GM12878 (cell line): ENCODE data around the gene SOWAHD. TPM values are rescaled to one million over a fixed set of nuclear protein-coding genes. Genes with fewer than 3 reads are reported as not detected.

Source experiments
- ATAC-seq: fragments of 200-7000 bp; cut with Tn5 transposase; 3 replicates; pipeline ENCODE4 v1.9.1; 2020; ENCODE audit warnings: mild to moderate bottlenecking, moderate library complexity
- BruUV-seq: library from RNA; stranded (reverse); fragments of 400-500 nt; replicated peaks from 2 replicates; lab custom pipeline; 2021; lab: Mats Ljungman, UMichigan
- CTCF ChIA-PET: fragments of 300-600 bp; sonication (Branson Sonifier 250); formaldehyde crosslinking; extraction: SDS; loops from one replicate; lab custom pipeline; 2021; ENCODE audit warnings: inconsistent platforms; lab: Yijun Ruan, JAX
- POLR2A ChIA-PET: fragments of 350-600 bp; formaldehyde crosslinking; extraction: SDS; loops from one replicate; lab custom pipeline; 2021; ENCODE audit warnings: inconsistent platforms; lab: Charles Lee
- RAD21 ChIA-PET: fragments of 300-600 bp; sonication (Branson Sonifier 250); formaldehyde crosslinking; loops from one replicate; lab custom pipeline; 2023; ENCODE audit warnings: antibody characterized with exemption; ENCODE audit not compliant: unreplicated experiment; lab: Charles Lee
- SMC1A ChIA-PET: fragments of 300-600 bp; sonication (Branson Sonifier 250); formaldehyde crosslinking; loops from one replicate; lab custom pipeline; 2023; ENCODE audit not compliant: unreplicated experiment, uncharacterized antibody; lab: Charles Lee
- DNase-seq: peaks from one replicate; pipeline ENCODE4 v3.0.0-alpha.2; 2011; ENCODE audit warnings: low read depth, low spot score
- FAIRE-seq: peaks from 3 replicates; lab custom pipeline; 2011; peaks lifted over from hg19 to GRCh38; lab: Jason Lieb, UNC
- H2AFZ ChIP-seq: 2 replicates; pipeline ENCODE4 v1.6.0; 2011; ENCODE audit warnings: low read depth, low read length, control low read depth; ENCODE audit not compliant: control insufficient read depth
- H3K27ac ChIP-seq: 2 replicates; pipeline ENCODE4 v1.5.1; 2011; ENCODE audit warnings: control low read depth; ENCODE audit not compliant: control insufficient read depth, insufficient read depth
- H3K27me3 ChIP-seq, 2 experiments: replicated peaks in 1 of 2; 2 replicates each; pipeline versions ENCODE4 v1.6.0 to v1.6.1; 2011; ENCODE audit warnings: low read length in 1 of 2; ENCODE audit not compliant: control insufficient read depth in 2 of 2, insufficient read depth in 2 of 2
- H3K36me3 ChIP-seq, 2 experiments: 2 replicates each; pipeline ENCODE4 v1.5.1; 2011; ENCODE audit warnings: low read length in 1 of 2; ENCODE audit not compliant: control insufficient read depth in 2 of 2, insufficient read depth in 2 of 2
- H3K4me1 ChIP-seq: 2 replicates; pipeline ENCODE4 v1.6.1; 2011; ENCODE audit warnings: mild to moderate bottlenecking, low read length, moderate library complexity, mixed read lengths; ENCODE audit not compliant: control insufficient read depth, insufficient read depth
- H3K4me2 ChIP-seq: 2 replicates; pipeline ENCODE4 v1.6.0; 2011; ENCODE audit warnings: control low read depth; ENCODE audit not compliant: control insufficient read depth, insufficient read depth
- H3K4me3 ChIP-seq: fragments of 200-600 bp; sonication (generic); 2 replicates; pipeline ENCODE4 v1.5.1; 2016
- H3K79me2 ChIP-seq: 2 replicates; pipeline ENCODE4 v1.6.0; 2011; ENCODE audit warnings: low read length; ENCODE audit not compliant: control insufficient read depth, insufficient read depth
- H3K9ac ChIP-seq: 2 replicates; pipeline ENCODE4 v1.8.0; 2011; ENCODE audit warnings: low read length, control low read depth, mixed read lengths; ENCODE audit not compliant: control insufficient read depth, insufficient read depth
- H3K9me3 ChIP-seq: replicated peaks from 3 replicates; pipeline ENCODE4 v1.5.1; 2011; ENCODE audit warnings: mild to moderate bottlenecking, low read length; ENCODE audit not compliant: control insufficient read depth, insufficient read depth
- H4K20me1 ChIP-seq: 2 replicates; pipeline ENCODE4 v1.6.0; 2011; ENCODE audit not compliant: control insufficient read depth, insufficient read depth
- CBX5 ChIP-seq: sonication (generic); IDR thresholded peaks from 2 replicates; pipeline ENCODE4 v1.6.1; 2016; ENCODE audit warnings: low read depth, moderate library complexity, mild to moderate bottlenecking, inconsistent platforms
- FOXK2 ChIP-seq: fragments of 450-650 bp; IDR thresholded peaks from 2 replicates; pipeline ENCODE4 v1.6.1; 2017; ENCODE audit warnings: mild to moderate bottlenecking, moderate library complexity
- GABPA ChIP-seq: IDR thresholded peaks from 2 replicates; pipeline ENCODE4 v1.6.1; 2014; ENCODE audit warnings: antibody characterized with exemption, low read depth, mild to moderate bottlenecking, inconsistent platforms
- IRF3 ChIP-seq: fragments of 450-650 bp; IDR thresholded peaks from 2 replicates; pipeline ENCODE4 v1.6.1; 2014; ENCODE audit warnings: mild to moderate bottlenecking
- NBN ChIP-seq: fragments of 450-650 bp; IDR thresholded peaks from 2 replicates; pipeline ENCODE4 v1.6.1; 2016
- RB1 ChIP-seq: fragments of 450-650 bp; formaldehyde crosslinking; IDR thresholded peaks from 2 replicates; pipeline ENCODE4 v1.6.1; 2017; ENCODE audit warnings: mild to moderate bottlenecking, borderline replicate concordance
- ZNF24 ChIP-seq: fragments of 450-650 bp; IDR thresholded peaks from 2 replicates; pipeline ENCODE4 v1.6.1; 2017; ENCODE audit warnings: antibody characterized with exemption, mild to moderate bottlenecking
- ZNF687 ChIP-seq: fragments of 450-650 bp; IDR thresholded peaks from 2 replicates; pipeline ENCODE4 v1.6.1; 2017; ENCODE audit warnings: mild to moderate bottlenecking, moderate library complexity
- WGBS: methylation state at CpG from one replicate; pipeline ENCODE4 v1.1.6; 2016; ENCODE audit warnings: low lambda C conversion rate; ENCODE audit not compliant: insufficient replicate concordance, insufficient coverage; ENCODE audit errors: missing lambda C conversion rate; 5-methylcytosine and 5-hydroxymethylcytosine counted together
- in situ Hi-C: fragments of 300-500 bp; cut with MboI; formaldehyde crosslinking; loops from 9 replicates; pipeline ENCODE4 v1.14.3; 2018; ENCODE audit warnings: mixed read lengths
- intact Hi-C: fragments of 100-400 bp; cut with micrococcal nuclease; formaldehyde crosslinking; loops from one replicate; pipeline ENCODE4 v1.14.2; 2022; ENCODE audit not compliant: unreplicated experiment
- polyA plus RNA-seq, 11 experiments: library from polyadenylated mRNA; depleted of rRNA in 4 of 11; unstranded in 6 of 11; stranded (reverse) in 5 of 11; fragments of >200 nt; fragmentation: Nextera tagmentation in 4 of 11; fragmentation: Illumina TruSeq in 1 of 11; extraction: Ambion mirVana in 4 of 11; extraction: Trizol in 1 of 11; gene quantifications; 1 replicate in 1 of 11; 2 replicates in 10 of 11; pipeline versions ENCODE4 v1.2.1 to v1.2.3, GENCODE V29; 2011 to 2016; ENCODE audit warnings: inconsistent platforms in 2 of 11, missing spikeins in 2 of 11, low read depth in 1 of 11
- total RNA-seq, 4 experiments: library from RNA; depleted of rRNA in 3 of 4; stranded (reverse); fragments of >200 nt in 3 of 4; fragmentation: Illumina TruSeq in 1 of 4; extraction: Trizol in 1 of 4; gene quantifications; 2 replicates each; pipeline versions ENCODE4 v1.2.1 to v1.2.3, GENCODE V29; 2013 to 2021

The SOWAHD gene
- total and polyA plus RNA-seq, 10 of the 15 experiments (the other 5 are each of a cell fraction or from before 2014, with no cell fraction given), result 0.27 to 7.4 (median 2.6) TPM

GRCh38 chrX:119734897-119735339 is 23.5 kb upstream of the SOWAHD start:
- H2AFZ ChIP-seq, result no peak overlapping the region
- no peaks in the 10 kb centered on the region for H3K4me1 ChIP-seq
- ChIA-PET CTCF (interaction anchor here (1.0 to 10.0 kb wide), 10 partner anchors 14 to 218 kb away, joined by 3 to 89 read pairs (median 5); no protein-coding TSS in a partner anchor), POLR2A (no interaction called here), RAD21 (interaction anchor here (0.9 to 1.6 kb wide), 3 partner anchors 9 to 115 kb away, joined by 4 to 7 read pairs (median 5); no protein-coding TSS in a partner anchor), SMC1A (interaction anchor here (0.7 to 2.0 kb wide), 5 partner anchors 9 to 237 kb away, joined by 3 to 6 read pairs (median 4); no protein-coding TSS in a partner anchor)
- H3K9ac ChIP-seq, result no peak overlapping the region
- intact Hi-C loops, result no loop called here
- ATAC-seq, result no peak
- no peak overlapping the region for H3K4me3 ChIP-seq
- DNase-seq, result no peak
- no peaks in the 10 kb centered on the region for H3K36me3 ChIP-seq
- no peaks in the 10 kb centered on the region for H3K9me3 ChIP-seq
- in situ Hi-C loops, result loop anchor here (5.0 kb wide), 1 partner anchor 218 kb away; no protein-coding TSS in a partner anchor
- no peaks in the 10 kb centered on the region for H4K20me1 ChIP-seq
- FAIRE-seq, result no peak
- 48% methylated on average over 7 of the region's 7 CpGs for WGBS
- BruUV-seq, result no TSS peak
- H3K79me2 ChIP-seq, result no peaks in the 10 kb centered on the region
- H3K27me3 ChIP-seq, result no peaks in the 10 kb centered on the region
- TF ChIP-seq RB1 (no peak), GABPA (no peak), NBN (no peak)
- H3K4me2 ChIP-seq, result no peak overlapping the region
- H3K27ac ChIP-seq, result no peak overlapping the region

GRCh38 chrX:119735467-119735866 is 22.9 kb upstream of the SOWAHD start:
- WGBS, result 74% methylated on average over 6 of the region's 6 CpGs
- BruUV-seq, result no TSS peak
- ChIA-PET SMC1A (interaction anchor here (0.9 to 2.0 kb wide), 8 partner anchors 9 to 132 kb away, joined by 3 to 6 read pairs (median 4); no protein-coding TSS in a partner anchor), POLR2A (interaction anchor here (1.1 kb wide), 1 partner anchor 49 kb away, joined by 3 read pairs; no protein-coding TSS in a partner anchor), CTCF (interaction anchor here (0.8 to 2.8 kb wide), 8 partner anchors 14 to 126 kb away, joined by 3 to 19 read pairs (median 4); no protein-coding TSS in a partner anchor), RAD21 (interaction anchor here (1.0 to 1.6 kb wide), 5 partner anchors 19 to 50 kb away, joined by 3 to 4 read pairs (median 4); partner anchors contain the start of gene SOWAHD)
- H3K27me3 ChIP-seq, result no peaks in the 10 kb centered on the region
- in situ Hi-C loops (no loop called here), intact Hi-C loops (no loop called here)
- no peak overlapping the region for H3K4me3 ChIP-seq
- no peaks in the 10 kb centered on the region for H3K36me3 ChIP-seq
- H3K9ac ChIP-seq, result no peak overlapping the region
- no peaks in the 10 kb centered on the region for H3K4me1 ChIP-seq
- H3K79me2 ChIP-seq, result no peaks in the 10 kb centered on the region
- no peak overlapping the region for H2AFZ ChIP-seq
- no peaks in the 10 kb centered on the region for H4K20me1 ChIP-seq
- FAIRE-seq (no peak), DNase-seq (no peak), ATAC-seq (peak; percentile 54)
- H3K27ac ChIP-seq, result no peak overlapping the region
- no peak overlapping the region for H3K4me2 ChIP-seq
- H3K9me3 ChIP-seq, result no peaks in the 10 kb centered on the region
- TF ChIP-seq ZNF687 (no peak), FOXK2 (no peak), IRF3 (no peak), ZNF24 (no peak), CBX5 (no peak)
